ENCODE measurements around the gene PTPRD.

PTPRD gene

DNA sequence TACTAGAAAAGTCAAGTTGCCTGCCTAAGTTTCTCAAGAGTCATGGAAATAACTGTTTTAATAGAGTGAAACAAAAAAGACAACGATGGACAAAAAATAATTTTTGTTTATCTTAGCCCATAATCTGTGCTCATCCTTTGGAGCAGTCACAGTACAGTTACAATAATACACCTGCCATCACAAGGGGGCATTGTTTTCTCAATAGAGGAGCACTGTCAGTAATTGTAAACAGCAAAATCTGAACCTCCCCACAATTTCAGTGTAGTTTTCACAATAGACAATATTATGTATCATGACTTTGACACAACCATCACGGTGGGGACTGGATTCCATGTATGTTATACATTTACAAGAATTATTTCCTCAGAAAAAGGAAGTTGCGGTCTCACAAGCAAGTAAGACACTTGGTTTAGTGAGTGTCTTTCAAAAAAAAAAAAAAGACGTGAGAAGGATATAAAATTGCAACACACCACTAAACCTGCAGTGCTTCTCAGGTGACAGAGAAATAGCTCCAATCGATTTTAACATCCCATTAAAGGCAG lies 586.3 kb downstream of the PTPRD start:
- no peak overlapping the region for H3K27ac ChIP-seq (ENCODE audit: low read depth, low read length)
- no peak overlapping the region for H3K4me2 ChIP-seq (ENCODE audit: low read length)
- H3K9me2 ChIP-seq (replicated peaks; ENCODE audit: control insufficient read depth, low read length) = no peaks in the 10 kb centered on the region

DNA sequence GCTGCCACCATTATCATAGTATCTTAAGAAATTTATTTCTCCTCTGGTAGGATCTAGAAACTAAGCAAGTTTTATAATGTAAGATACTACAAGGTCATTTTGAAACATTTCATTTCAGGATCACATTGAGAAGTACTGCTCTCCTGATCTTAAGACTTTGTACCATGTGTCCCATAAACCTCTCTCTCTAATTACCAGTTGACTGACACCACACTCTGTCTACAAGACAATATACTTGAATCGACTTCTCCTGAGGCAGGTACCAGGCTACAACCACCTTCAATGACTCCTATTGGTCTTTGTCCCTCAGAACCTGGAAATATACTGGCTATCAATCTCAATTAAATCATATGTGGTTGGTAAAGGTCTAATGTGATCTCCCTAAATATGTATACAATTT lies 597.0 kb downstream of the PTPRD start:
- TF ChIP-seq, protein P1, sequence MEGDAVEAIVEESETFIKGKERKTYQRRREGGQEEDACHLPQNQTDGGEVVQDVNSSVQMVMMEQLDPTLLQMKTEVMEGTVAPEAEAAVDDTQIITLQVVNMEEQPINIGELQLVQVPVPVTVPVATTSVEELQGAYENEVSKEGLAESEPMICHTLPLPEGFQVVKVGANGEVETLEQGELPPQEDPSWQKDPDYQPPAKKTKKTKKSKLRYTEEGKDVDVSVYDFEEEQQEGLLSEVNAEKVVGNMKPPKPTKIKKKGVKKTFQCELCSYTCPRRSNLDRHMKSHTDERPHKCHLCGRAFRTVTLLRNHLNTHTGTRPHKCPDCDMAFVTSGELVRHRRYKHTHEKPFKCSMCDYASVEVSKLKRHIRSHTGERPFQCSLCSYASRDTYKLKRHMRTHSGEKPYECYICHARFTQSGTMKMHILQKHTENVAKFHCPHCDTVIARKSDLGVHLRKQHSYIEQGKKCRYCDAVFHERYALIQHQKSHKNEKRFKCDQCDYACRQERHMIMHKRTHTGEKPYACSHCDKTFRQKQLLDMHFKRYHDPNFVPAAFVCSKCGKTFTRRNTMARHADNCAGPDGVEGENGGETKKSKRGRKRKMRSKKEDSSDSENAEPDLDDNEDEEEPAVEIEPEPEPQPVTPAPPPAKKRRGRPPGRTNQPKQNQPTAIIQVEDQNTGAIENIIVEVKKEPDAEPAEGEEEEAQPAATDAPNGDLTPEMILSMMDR (IDR thresholded peaks at IDR 0.05; ENCODE audit: low read depth, low read length, poor library complexity, severe bottlenecking) = no peak
- no peak for TF ChIP-seq EZH2phosphoT487 (IDR thresholded peaks at IDR 0.05; ENCODE audit: borderline replicate concordance, low read length)
- no peaks in the 10 kb centered on the region for H3F3A ChIP-seq (ENCODE audit: control insufficient read depth, insufficient read depth)
- no peak overlapping the region for H3K4me2 ChIP-seq (ENCODE audit: low read length)
- no peaks in the 10 kb centered on the region for H3K4me1 ChIP-seq (ENCODE audit: control insufficient read depth, low read length)
- no peaks in the 10 kb centered on the region for H3K36me3 ChIP-seq (ENCODE audit: control insufficient read depth, low read length)
- no peak overlapping the region for H3K27ac ChIP-seq (ENCODE audit: low read depth, low read length)
- H3K79me2 ChIP-seq (ENCODE audit: control insufficient read depth, low read length) = no peaks in the 10 kb centered on the region
- no peaks in the 10 kb centered on the region for H3K9me3 ChIP-seq (ENCODE audit: control insufficient read depth, insufficient read depth, low read length)
- H3K9me2 ChIP-seq (replicated peaks; ENCODE audit: control insufficient read depth, low read length) = no peaks in the 10 kb centered on the region
- no peak overlapping the region for H3K4me3 ChIP-seq (ENCODE audit: low read length)
- H4K20me1 ChIP-seq (ENCODE audit: control insufficient read depth, insufficient read depth, low read depth, low read length) = no peaks in the 10 kb centered on the region
- H3K27me3 ChIP-seq (ENCODE audit: control insufficient read depth, low read length) = peaks cover 3% of the 10 kb centered on the region; the same call in 1 of the 2 replicates

More for the DNA sequence above, 586.3 kb downstream of the PTPRD start:
- Histone ChIP-seq H3K4me1 (ENCODE audit: control insufficient read depth, low read length) (no peaks in the 10 kb centered on the region), H3K27me3 (ENCODE audit: control insufficient read depth, low read length) (no peaks in the 10 kb centered on the region), H3K79me2 (ENCODE audit: control insufficient read depth, low read length) (no peaks in the 10 kb centered on the region), H3K9me3 (ENCODE audit: control insufficient read depth, insufficient read depth, low read length) (no peaks in the 10 kb centered on the region), H3K36me3 (ENCODE audit: control insufficient read depth, low read length) (no peaks in the 10 kb centered on the region), H3K4me3 (ENCODE audit: low read length) (no peak overlapping the region), H3F3A (ENCODE audit: control insufficient read depth, insufficient read depth) (no peaks in the 10 kb centered on the region), H4K20me1 (ENCODE audit: control insufficient read depth, insufficient read depth, low read depth, low read length) (no peaks in the 10 kb centered on the region)
- TF ChIP-seq EZH2phosphoT487 (IDR thresholded peaks at IDR 0.05; ENCODE audit: borderline replicate concordance, low read length) = no peak
- TF ChIP-seq, protein P1 (IDR thresholded peaks at IDR 0.05; ENCODE audit: low read depth, low read length, poor library complexity, severe bottlenecking) = no peak

DNA sequence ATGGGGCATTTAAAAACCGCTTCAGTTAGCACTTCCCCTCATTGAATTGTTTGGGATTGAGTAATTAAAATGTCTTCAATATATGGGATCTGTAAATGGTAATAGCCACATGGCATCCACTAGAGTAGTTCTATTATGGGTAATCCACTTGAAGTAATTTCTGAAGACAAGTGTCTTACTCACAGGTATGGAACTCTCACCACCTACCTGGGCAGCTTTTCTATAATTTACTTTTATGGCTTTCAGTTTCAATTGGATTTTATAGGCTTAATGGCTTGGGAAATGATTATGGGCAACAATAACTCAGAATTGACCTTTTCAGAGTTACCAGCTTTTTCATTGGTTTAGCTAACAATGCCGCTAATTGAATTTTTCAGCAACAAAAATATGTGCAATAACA lies 597.9 kb downstream of the PTPRD start:
- TF ChIP-seq, protein P1 (IDR thresholded peaks at IDR 0.05; ENCODE audit: low read depth, low read length, poor library complexity, severe bottlenecking) = no peak
- TF ChIP-seq EZH2phosphoT487 (IDR thresholded peaks at IDR 0.05; ENCODE audit: borderline replicate concordance, low read length) = no peak
- Histone ChIP-seq H3K4me2 (ENCODE audit: low read length) (no peak overlapping the region), H3K27ac (ENCODE audit: low read depth, low read length) (no peak overlapping the region), H3K79me2 (ENCODE audit: control insufficient read depth, low read length) (no peaks in the 10 kb centered on the region), H3K9me3 (ENCODE audit: control insufficient read depth, insufficient read depth, low read length) (no peaks in the 10 kb centered on the region), H3K27me3 (ENCODE audit: control insufficient read depth, low read length) (peaks cover 3% of the 10 kb centered on the region; the same call in 1 of the 2 replicates), H3K4me1 (ENCODE audit: control insufficient read depth, low read length) (no peaks in the 10 kb centered on the region), H3K36me3 (ENCODE audit: control insufficient read depth, low read length) (no peaks in the 10 kb centered on the region), H3K9me2 (replicated peaks; ENCODE audit: control insufficient read depth, low read length) (no peaks in the 10 kb centered on the region), H3F3A (ENCODE audit: control insufficient read depth, insufficient read depth) (no peaks in the 10 kb centered on the region), H3K4me3 (ENCODE audit: low read length) (no peak overlapping the region), H4K20me1 (ENCODE audit: control insufficient read depth, insufficient read depth, low read depth, low read length) (no peaks in the 10 kb centered on the region)

Measured in DOHH2 (cell line).